ENCODE measurements around the gene GMPS. TPM values are rescaled to one million over a fixed set of nuclear protein-coding genes. Genes with fewer than 3 reads are reported as not detected.

The GMPS gene
- total and polyA plus RNA-seq, 9 of the 15 experiments (the other 6 are each of a cell fraction or from before 2014, with no cell fraction given): 73.7 to 282 (median 156) TPM

DNA sequence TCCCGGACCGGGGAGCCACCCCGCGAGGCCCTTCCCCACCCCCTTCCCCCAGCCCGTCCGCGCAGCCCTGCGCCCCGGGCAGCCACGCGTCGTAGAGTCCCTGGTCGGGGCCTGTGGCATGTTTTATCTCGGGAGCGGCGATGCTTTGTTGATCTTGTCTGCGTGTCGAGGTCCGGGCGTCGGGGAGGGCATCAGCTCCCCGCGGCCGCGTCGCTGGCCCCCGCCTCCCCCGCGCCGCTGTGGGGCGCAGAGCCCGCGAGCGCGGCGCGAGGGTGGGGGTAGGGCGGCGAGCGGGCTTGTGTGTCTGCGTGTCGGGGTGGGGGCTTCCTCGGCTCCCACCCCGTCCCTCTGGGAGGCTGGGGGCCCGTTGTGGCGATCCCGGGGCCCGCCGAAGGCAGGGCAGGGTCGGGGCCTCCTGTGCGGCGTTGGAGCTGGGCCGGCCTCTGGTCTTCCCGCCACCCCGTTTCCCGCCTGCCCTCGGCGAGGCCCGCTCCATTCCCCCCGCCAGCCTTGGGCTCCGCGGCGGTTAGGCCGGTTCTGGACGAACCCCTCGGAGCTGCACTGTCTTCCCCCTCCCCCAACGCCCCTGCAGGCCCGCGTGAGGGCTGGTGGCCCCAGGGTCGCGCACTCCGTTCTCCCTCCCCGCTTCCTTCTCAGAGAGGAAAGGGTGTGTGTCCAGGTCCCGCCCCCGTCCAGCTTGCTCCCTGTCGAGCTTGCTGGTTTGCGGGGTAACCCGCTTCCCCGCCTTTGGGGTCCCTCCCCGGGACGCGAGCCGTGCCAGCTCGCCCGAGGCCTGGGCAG is 695 bp downstream of the GMPS start (continued):
- TF ChIP-seq FOXJ2 (tag; IDR thresholded peaks at IDR 0.05): no peak
- no peak for TF ChIP-seq KAT8 (IDR thresholded peaks at IDR 0.05; ENCODE audit: low read depth)
- TF ChIP-seq GATAD2A (IDR thresholded peaks at IDR 0.05): no peak
- no peak for TF ChIP-seq SMAD1 (IDR thresholded peaks at IDR 0.05; ENCODE audit: low read depth, low read length, partially characterized antibody)
- TF ChIP-seq CBFA2T3 (IDR thresholded peaks at IDR 0.05): no peak
- no peak for TF ChIP-seq KHSRP (IDR thresholded peaks at IDR 0.05)
- TF ChIP-seq CREM (IDR thresholded peaks at IDR 0.05; ENCODE audit: low read depth): no peak
- peak; percentile 87 for TF ChIP-seq RB1 (IDR thresholded peaks at IDR 0.05; ENCODE audit: low read depth)
- TF ChIP-seq, protein P1, sequence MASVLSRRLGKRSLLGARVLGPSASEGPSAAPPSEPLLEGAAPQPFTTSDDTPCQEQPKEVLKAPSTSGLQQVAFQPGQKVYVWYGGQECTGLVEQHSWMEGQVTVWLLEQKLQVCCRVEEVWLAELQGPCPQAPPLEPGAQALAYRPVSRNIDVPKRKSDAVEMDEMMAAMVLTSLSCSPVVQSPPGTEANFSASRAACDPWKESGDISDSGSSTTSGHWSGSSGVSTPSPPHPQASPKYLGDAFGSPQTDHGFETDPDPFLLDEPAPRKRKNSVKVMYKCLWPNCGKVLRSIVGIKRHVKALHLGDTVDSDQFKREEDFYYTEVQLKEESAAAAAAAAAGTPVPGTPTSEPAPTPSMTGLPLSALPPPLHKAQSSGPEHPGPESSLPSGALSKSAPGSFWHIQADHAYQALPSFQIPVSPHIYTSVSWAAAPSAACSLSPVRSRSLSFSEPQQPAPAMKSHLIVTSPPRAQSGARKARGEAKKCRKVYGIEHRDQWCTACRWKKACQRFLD (CRISPR knock-in tag; IDR thresholded peaks at IDR 0.05): peak; percentile 50; the same call in 1 of the 2 replicates
- no peak for TF ChIP-seq MXI1 (IDR thresholded peaks at IDR 0.05; ENCODE audit: low read depth, low read length)
- no peak for TF ChIP-seq ZSCAN29 (IDR thresholded peaks at IDR 0.05)
- no peak for TF ChIP-seq EHMT2 (IDR thresholded peaks at IDR 0.05)
- TF ChIP-seq, protein P2, sequence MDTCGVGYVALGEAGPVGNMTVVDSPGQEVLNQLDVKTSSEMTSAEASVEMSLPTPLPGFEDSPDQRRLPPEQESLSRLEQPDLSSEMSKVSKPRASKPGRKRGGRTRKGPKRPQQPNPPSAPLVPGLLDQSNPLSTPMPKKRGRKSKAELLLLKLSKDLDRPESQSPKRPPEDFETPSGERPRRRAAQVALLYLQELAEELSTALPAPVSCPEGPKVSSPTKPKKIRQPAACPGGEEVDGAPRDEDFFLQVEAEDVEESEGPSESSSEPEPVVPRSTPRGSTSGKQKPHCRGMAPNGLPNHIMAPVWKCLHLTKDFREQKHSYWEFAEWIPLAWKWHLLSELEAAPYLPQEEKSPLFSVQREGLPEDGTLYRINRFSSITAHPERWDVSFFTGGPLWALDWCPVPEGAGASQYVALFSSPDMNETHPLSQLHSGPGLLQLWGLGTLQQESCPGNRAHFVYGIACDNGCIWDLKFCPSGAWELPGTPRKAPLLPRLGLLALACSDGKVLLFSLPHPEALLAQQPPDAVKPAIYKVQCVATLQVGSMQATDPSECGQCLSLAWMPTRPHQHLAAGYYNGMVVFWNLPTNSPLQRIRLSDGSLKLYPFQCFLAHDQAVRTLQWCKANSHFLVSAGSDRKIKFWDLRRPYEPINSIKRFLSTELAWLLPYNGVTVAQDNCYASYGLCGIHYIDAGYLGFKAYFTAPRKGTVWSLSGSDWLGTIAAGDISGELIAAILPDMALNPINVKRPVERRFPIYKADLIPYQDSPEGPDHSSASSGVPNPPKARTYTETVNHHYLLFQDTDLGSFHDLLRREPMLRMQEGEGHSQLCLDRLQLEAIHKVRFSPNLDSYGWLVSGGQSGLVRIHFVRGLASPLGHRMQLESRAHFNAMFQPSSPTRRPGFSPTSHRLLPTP (IDR thresholded peaks at IDR 0.05; ENCODE audit: borderline replicate concordance, extremely low read depth, insufficient read length): no peak
- TF ChIP-seq ZKSCAN3 (CRISPR knock-in tag; IDR thresholded peaks at IDR 0.05): no peak
- TF ChIP-seq ZBTB7A (IDR thresholded peaks at IDR 0.05; ENCODE audit: borderline replicate concordance, control insufficient read depth, low read depth, low read length): no peak; the same call in 1 of the 2 replicates
- no peak for TF ChIP-seq ZNF384 (IDR thresholded peaks at IDR 0.05; ENCODE audit: low read depth, low read length)
- TF ChIP-seq, protein P3, sequence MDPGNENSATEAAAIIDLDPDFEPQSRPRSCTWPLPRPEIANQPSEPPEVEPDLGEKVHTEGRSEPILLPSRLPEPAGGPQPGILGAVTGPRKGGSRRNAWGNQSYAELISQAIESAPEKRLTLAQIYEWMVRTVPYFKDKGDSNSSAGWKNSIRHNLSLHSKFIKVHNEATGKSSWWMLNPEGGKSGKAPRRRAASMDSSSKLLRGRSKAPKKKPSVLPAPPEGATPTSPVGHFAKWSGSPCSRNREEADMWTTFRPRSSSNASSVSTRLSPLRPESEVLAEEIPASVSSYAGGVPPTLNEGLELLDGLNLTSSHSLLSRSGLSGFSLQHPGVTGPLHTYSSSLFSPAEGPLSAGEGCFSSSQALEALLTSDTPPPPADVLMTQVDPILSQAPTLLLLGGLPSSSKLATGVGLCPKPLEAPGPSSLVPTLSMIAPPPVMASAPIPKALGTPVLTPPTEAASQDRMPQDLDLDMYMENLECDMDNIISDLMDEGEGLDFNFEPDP (CRISPR knock-in tag; IDR thresholded peaks at IDR 0.05): no peak
- no peak for TF ChIP-seq ZNF778 (CRISPR knock-in tag; IDR thresholded peaks at IDR 0.05)
- no peak for TF ChIP-seq RFX7 (CRISPR knock-in tag; IDR thresholded peaks at IDR 0.05)
- TF ChIP-seq, protein P4, sequence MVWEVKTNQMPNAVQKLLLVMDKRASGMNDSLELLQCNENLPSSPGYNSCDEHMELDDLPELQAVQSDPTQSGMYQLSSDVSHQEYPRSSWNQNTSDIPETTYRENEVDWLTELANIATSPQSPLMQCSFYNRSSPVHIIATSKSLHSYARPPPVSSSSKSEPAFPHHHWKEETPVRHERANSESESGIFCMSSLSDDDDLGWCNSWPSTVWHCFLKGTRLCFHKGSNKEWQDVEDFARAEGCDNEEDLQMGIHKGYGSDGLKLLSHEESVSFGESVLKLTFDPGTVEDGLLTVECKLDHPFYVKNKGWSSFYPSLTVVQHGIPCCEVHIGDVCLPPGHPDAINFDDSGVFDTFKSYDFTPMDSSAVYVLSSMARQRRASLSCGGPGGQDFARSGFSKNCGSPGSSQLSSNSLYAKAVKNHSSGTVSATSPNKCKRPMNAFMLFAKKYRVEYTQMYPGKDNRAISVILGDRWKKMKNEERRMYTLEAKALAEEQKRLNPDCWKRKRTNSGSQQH (CRISPR knock-in tag; IDR thresholded peaks at IDR 0.05): no peak

Measured in K562 (cell line).